GM21381 (cell line): Measurements from ENCODE around the gene SPATA18.
"Not testable (repeated sequence)": the region's sequence is repeated elsewhere in the genome, so short reads cannot be mapped to it uniquely, and the experiment has no call there.

Experiments used
- ATAC-seq: cut with Tn5 transposase; IDR thresholded peaks from one replicate; pipeline ENCODE4 v1.9.1; 2021; ENCODE audit warnings: mild to moderate bottlenecking, moderate library complexity; ENCODE audit not compliant: unreplicated experiment

The SPATA18 gene

GRCh38 chr4:52051615-52052474, 741 bp downstream of the SPATA18 start:
- peak; percentile 57 for ATAC-seq

GRCh38 chr4:52052475-52052780, 1.3 kb downstream of the SPATA18 start:
- ATAC-seq: peak; percentile 42

DNA sequence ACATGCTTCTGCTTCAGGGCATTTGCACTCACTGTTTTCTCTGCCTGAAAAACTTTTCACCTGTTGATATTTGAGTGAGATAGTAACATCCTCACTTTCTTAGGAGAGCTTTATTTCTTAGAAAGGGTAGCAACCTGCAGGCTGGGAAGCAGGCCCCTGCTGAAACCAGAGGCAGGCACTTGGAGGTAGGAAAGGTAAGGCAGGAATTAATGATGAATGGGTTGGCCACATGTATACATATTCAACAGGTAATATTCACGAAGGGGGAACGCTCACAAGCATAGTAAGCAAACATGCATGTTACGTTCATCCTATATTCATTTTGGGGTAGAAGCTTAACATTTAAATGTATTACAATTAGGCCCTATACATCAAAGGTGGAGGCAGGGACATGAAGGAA, 3.1 kb downstream of the SPATA18 start:
- ATAC-seq: no peak

DNA sequence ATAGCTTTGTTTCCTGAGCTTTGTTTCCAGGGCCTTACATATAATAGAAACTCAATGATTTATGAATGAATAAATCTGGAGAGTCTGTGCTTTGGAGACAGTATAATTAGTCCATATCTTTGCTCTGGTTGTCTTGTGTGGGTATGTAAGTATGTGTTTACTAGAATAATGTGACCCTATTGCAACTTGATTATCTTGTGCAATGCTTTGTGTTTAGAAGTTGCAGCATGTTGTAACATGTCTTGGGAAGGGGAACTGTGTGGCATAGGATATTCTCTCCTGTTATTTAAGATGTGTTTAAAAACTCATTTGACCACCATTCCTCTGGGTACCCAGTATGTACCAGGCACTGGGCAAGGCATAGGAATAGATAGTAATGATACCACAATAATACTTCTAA, 6.1 kb downstream of the SPATA18 start:
- ATAC-seq: no peak

DNA sequence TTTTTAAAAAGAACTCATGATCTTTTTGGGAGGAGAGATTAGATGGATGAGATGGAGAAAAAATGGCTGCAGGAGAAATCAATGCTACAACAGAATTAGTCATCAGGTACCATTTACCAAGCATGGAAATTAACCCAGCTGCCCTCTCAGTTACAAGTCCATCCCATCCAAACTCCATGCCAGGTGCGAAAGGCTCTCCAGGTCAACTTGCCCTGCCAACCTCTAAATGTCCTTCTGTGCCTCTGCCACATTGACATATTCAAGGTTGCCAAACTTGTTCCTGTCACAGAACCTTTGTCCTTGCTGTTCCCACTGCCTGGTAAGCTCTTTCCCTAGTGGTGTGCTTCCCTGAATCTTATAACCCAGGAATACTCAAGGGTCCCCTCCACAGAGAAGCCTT, 7.2 kb downstream of the SPATA18 start:
- ATAC-seq: no peak

GRCh38 chr4:52059372-52059771, 8.3 kb downstream of the SPATA18 start:
- ATAC-seq: no peak

DNA sequence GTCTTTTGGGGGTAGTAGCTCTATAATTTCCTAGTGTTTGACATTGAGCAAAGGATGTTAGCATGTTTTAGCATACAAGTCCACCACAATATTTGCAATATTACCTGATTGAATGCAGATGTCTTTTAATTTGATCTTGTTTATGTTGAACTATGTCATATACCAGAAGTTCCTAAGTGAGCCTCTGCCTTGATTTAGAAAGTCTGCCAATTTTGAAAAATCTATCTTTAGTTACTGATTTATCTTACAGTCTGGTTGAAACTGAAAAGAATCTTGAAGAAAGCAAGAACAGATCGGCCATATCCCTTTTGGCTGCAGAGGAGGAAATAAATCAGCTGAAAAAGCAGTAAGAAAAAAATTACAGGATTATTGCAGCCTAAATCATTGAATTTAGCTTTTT, 18.5 kb downstream of the SPATA18 start:
- ATAC-seq: no peak

DNA sequence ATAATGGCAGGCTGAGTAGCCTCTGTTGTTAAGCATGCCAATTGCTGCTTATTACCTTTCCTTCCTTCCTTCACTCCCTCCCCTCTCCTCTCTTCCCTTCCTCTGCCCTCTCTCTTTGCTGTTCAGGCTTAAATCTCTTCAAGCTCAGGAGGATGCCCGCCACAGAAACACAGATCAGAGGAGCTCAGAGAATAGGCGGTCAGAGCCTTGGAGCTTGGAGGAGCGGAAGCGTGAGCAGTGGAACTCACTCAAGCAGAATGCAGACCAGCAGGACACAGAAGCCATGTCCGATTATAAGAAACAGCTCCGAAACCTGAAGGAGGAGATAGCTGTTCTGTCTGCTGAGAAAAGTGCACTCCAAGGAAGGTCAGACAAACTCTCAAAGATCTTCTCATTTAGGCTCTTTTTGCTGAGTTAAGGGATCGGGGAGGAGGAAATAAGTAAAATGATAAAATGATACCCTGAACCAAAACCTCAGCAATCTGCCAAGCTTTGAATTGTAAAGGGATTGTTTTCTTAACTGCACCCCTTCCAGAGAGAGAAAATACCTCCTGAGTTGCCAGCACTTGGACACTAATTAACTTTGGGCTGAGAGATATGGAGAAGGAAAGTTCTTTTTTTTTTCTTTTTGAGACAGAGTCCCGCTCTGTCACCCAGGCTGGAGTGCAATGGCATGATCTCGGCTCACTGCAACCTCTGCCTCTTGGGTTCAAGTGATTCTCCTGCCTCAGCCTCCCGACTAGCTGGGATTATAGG, 20.9 kb downstream of the SPATA18 start:
- ATAC-seq: no peak

DNA sequence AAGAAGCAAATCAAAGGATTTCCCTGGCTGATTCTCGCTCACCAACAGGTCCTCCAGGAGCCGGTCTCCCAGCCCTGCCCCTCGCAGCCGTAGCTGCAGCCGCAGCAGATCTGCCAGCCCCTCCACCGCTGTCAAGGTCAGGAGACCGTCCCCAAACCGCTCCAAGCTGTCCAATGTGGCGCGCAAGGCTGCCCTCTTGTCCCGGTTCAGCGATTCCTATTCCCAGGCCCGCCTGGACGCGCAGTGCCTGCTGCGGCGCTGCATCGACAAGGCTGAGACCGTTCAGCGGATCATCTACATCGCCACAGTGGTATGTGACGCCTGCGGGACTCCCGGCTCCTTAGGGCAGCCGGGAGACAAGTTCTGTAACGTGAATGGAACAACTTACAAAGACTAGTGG, 25.6 kb downstream of the SPATA18 start:
- no peak for ATAC-seq

- ATAC-seq: no peak
Measured at GRCh38 chr4:52079659-52080058, 28.6 kb downstream of the SPATA18 start.

DNA sequence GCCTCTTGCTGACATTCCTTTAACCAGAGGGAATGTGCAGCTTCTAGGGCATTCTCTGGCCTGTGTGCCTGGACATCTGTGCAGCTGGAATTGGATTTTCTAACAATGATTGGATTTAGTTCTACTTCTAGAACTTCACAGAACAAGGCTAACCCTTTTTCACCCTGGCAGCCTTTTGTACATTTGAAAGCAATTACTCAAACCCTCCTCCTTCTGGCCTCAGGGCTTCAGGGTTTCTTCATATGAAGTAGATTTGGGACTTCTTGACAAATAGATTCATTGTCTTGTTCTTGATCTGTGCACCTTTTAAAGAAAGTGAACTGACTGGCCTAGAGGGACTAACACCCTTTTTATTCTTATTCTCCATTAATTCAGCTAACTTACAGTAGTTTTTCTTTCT, 30.1 kb downstream of the SPATA18 start:
- no peak for ATAC-seq

DNA sequence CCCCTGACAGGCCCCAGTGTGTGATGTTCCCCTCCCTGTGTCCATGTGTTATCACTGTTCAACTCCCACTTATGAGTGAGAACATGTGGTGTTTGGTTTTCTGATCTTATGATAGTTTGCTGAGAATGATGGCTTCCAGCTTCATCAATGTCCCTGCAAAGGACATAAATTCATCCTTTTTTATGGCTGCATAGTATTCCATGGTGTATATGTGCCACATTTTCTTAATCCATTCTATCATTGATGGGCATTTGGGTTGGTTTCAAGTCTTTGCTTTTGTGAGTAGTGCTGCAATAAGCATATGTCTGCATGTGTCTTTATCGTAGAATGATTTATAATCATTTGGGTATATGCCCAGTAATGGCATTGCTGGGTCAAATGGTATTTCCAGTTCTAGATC, 35.3 kb downstream of the SPATA18 start:
- ATAC-seq: not testable (repeated sequence)

- ATAC-seq: no peak
Measured at GRCh38 chr4:52091801-52092200, 40.7 kb downstream of the SPATA18 start.

DNA sequence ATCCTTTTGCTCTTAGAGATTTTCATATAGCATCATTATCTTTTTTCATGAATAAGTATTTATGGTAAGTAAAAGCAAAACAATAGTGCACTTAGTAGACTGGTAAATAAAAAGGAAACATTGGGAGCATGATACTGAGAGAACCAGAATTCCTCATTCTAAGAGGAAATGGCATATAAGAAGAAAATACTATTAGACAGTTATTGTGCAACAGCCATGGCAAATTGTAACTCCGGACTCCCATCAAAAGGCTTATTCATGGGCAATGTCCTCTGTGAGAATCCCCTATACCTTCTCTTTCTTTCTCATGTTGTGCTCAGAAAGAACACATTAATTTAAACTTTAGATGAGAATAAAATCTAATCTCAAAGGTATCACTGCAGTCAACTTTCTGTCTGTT, 42.4 kb downstream of the SPATA18 start:
- no peak for ATAC-seq

GRCh38 chr4:52094376-52095145, 43.5 kb downstream of the SPATA18 start:
- no peak for ATAC-seq

GRCh38 chr4:52095374-52095773, 44.3 kb downstream of the SPATA18 start:
- ATAC-seq: no peak

- ATAC-seq: no peak
Measured at GRCh38 chr4:52096048-52096447, 44.9 kb downstream of the SPATA18 start.

GRCh38 chr4:52098618-52099017, 47.5 kb downstream of the SPATA18 start:
- no peak for ATAC-seq

GRCh38 chr4:52099860-52100461, 48.9 kb downstream of the SPATA18 start:
- ATAC-seq: peak; percentile 70

GRCh38 chr4:52102587-52102986, 51.5 kb downstream of the SPATA18 start:
- ATAC-seq: no peak

DNA sequence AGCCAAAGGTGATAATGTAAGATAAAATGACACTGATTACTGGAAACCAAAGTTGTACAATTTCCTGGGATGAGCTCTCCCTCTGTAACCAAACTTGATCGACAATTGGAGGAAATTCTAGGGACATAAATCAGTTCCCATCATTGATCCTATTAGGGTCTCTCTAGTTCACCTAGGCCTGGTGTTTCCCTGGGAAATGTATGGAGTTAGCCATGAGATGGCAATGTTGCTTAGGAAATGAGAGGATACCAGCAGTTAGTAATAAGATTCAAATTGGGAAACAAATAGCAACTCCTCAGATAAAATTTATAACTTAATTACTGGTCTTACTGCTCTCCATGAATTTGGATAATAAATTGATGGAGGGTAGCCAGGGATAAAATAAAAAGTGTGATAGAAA, 52.2 kb downstream of the SPATA18 start:
- ATAC-seq: no peak
